ENCODE data around the gene CHCHD3.

Gene CHCHD3

DNA sequence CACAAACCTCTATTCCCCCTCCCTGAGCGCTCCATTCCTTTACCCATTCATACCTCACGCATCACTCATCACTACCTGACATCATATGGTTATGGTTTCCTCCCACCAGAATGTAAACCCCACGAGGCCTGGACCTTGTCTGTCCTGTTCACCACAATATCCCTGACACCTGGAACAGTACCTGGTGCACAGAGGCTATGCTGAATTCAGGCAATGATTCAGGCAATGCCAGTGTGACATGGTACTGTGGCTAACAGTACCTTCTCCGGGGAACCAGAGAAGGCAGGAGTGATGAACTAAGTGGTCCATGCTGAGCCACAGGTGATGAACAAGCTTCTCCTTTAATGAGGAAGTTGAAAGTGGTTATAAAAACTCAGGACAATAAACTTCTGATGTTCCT is 303.1 kb downstream of the CHCHD3 start:
- no peak for DNase-seq
- in situ Hi-C loops (cut with HindIII; ENCODE audit: low pct_ligation_motif_present, low pct_unique_long_range_greater_than_20kb, low sequenced_read_pairs): no loop called here

DNA sequence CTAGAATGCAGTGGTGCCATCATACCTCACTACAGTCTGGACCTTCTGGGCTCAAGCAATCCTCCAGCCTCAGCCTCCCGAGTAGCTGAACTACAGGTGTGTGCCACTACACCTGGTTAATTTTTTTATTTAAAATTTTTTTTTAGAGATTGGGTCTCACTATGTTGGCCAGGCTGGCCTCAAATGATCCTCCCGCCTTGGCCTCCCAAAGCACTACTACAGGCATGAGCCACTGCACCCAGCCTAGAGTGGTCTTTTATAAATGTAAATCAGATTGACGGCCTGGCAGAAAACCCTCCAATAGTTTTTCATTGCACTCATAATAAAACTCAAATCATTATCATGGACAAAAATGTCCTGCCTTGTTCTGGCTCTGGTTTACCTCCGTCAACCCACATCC is 303.9 kb downstream of the CHCHD3 start:
- no peak for DNase-seq
- in situ Hi-C loops (cut with HindIII; ENCODE audit: low pct_ligation_motif_present, low pct_unique_long_range_greater_than_20kb, low sequenced_read_pairs): no loop called here

DNA sequence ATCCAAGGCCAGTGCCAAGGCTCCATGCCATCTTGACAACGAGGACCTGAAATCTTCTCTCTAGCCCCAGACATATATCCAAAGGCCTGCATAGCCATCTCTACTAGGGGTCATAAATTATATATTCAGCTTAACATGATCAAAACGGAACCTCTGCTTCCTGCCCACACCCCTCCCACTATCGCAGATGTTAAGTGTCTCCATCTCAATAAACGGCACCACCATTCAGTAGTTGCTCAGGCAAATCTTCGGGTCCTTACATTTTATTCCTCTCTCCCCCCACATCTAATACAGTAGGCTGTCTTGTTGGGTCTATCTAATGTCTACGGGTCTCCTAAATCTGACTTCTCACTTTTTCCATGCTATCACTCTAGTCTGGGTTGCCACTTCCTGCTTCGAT is 304.5 kb downstream of the CHCHD3 start:
- in situ Hi-C loops (cut with HindIII; ENCODE audit: low pct_ligation_motif_present, low pct_unique_long_range_greater_than_20kb, low sequenced_read_pairs): no loop called here
- no peak for DNase-seq

DNA sequence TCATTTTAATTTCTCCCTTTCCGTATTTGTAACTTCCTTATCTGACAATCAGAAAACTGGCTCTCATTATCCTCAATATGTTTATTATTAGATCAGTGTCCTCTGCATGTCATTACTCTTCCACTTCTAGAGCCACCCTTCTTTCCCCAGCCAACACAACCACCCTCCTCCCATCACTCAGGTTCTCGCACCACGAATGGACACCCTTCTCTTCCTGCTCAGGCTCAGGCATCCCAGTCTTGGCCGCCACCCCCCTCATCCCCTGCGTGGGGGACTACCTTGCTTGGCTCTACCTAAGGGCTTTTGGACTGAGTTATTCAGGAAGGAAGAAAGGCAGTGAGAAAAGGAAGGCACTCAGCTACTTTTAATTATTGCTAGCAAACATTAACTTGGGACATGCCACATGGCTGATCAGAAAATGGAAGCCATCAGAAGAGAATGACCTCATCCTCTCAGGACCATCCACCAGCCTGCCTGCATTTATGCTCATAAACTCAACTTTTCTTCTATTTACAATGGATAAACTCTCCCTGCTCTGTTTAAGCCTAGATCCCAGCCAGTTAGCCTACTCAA is 305.8 kb downstream of the CHCHD3 start:
- in situ Hi-C loops (cut with HindIII; ENCODE audit: low pct_ligation_motif_present, low pct_unique_long_range_greater_than_20kb, low sequenced_read_pairs): no loop called here
- DNase-seq: no peak

DNA sequence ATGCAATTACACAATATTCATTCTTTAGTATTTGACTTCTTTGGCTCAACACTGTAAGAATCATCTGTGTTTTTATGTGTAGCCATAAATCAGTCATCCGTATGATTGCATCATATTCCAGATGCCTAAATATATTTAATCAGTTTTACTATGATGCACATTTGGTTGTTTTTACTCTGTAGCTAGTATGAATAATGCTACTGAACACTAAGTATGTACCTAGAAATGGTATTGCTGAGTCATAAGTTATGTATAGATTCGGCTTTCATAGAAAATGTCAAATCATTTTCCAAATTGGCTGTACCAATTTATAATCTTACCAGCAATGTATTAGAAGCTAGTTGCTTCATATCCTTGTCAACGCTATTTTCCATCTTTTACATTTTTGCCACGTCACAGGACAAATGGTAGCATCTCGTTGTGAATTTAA is 308.3 kb downstream of the CHCHD3 start:
- in situ Hi-C loops (cut with HindIII; ENCODE audit: low pct_ligation_motif_present, low pct_unique_long_range_greater_than_20kb, low sequenced_read_pairs): no loop called here
- no peak for DNase-seq

DNA sequence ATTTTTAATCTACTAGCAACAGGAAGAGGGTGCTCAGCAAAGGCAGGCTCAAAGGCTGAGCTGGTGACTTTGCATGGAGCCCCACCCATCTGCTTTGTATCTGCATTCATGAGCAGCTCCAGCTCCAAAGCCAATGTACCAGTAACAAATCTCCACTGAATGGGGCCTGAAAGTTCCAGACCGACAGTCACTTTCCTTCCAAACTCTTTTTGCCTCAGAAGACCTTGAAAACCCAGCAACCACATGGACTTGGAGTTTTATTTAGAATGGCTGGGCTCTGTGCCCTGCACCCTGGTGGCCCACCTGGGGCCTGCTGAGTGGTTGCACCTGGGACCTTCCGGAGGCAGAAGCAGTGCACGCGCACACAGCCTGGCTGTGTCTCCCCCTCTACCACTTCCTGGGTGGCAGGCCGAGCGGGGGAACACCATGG is 310.6 kb downstream of the CHCHD3 start:
- in situ Hi-C loops (cut with HindIII; ENCODE audit: low pct_ligation_motif_present, low pct_unique_long_range_greater_than_20kb, low sequenced_read_pairs): no loop called here
- no peak for DNase-seq

DNA sequence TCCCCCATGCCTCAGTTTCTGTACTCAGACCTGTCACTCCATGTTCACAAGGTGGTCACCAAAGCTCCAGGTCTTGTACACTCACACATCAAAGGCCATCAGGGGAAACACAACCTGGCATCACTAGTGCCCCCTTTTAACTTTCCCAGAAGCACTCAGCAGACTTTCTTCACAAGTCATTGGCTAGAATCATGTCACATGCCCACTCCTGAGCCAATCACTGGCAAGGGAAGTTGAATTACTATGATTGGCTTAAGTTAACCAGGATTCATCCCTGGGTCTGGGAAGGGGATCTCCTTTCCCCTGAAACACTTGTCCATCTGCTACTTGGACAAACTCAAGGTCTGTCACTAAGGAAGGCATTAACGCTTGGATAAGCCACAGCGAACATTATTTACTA is 311.8 kb downstream of the CHCHD3 start:
- DNase-seq: no peak
- in situ Hi-C loops (cut with HindIII; ENCODE audit: low pct_ligation_motif_present, low pct_unique_long_range_greater_than_20kb, low sequenced_read_pairs): no loop called here

DNA sequence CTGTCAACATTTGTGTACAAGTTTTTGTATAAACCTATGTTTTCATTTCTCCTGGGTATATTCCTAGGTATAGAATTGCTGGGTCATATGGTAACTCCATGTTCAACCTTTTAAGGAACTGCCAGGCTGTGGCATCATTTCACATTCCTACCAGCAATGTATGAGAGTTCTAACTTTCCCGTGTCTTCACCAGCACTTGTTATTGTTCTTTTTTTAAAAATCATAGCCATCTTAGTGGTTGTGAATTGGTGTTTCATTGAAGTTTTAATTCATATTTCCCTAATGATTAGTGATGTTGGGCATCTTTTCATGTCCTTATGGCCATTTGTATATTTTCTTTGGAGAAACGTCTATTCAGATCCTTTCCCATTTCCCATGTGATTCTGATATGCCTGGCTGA is 312.6 kb downstream of the CHCHD3 start:
- in situ Hi-C loops (cut with HindIII; ENCODE audit: low pct_ligation_motif_present, low pct_unique_long_range_greater_than_20kb, low sequenced_read_pairs): no loop called here
- DNase-seq: no peak

DNA sequence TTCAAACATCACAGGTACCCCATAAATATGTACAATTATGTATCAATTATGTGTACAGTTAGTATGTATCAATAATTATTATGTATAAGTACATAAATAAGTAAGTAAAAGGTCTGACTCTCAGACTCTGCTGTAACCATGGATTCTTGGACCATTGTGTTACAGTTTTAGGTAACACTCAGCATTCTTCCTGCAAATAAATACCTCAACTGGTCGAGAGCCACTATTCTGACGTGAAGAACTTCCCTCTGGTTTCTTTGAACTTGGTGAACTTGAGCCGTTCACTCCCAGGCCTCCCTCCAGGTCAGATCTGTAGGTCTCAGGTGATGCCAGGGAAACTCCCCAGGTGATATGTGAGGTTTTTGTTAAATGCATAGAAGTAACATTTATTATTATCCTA is 313.8 kb downstream of the CHCHD3 start:
- no peak for DNase-seq

DNA sequence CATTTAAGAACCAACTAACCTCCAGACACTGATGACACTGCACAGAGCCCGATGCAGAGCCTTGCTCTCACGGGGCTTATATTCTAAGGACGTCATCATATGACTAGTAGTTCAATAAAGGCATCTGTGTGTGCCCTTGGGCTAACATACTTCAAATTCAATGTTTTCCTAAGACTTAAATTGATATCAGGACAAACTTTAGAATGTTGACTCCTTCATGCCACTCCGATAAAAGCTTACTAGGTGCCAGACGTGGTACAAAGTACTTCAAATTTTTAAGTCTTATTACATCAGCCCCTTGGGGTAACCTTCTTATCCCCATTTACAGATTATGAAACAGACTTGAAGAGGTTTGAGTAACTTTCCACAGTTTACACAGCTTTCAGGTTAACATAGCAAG is 314.5 kb downstream of the CHCHD3 start:
- DNase-seq: no peak
- in situ Hi-C loops (cut with HindIII; ENCODE audit: low pct_ligation_motif_present, low pct_unique_long_range_greater_than_20kb, low sequenced_read_pairs): no loop called here

More for the DNA sequence above, 313.8 kb downstream of the CHCHD3 start:
- in situ Hi-C loops (cut with HindIII; ENCODE audit: low pct_ligation_motif_present, low pct_unique_long_range_greater_than_20kb, low sequenced_read_pairs): no loop called here

DNA sequence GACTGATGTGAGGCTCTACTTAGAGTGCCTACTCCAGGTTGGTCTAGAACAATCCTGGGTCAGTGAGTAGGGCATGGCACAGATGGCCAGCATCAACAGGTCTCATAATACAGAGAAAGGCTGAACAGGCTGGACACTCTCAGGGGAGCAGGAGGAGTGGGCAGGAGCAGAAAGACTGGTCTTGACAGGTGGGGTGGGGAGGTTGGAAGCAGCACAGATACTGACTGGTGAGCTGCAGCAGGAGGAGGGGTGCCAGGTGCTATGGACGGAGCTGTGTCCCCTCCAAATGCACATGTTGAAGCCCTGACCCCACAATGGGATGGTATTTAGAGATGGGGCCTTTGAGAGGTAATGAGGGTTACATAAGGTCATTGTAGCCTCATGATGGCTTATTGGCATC is 315.2 kb downstream of the CHCHD3 start:
- in situ Hi-C loops (cut with HindIII; ENCODE audit: low pct_ligation_motif_present, low pct_unique_long_range_greater_than_20kb, low sequenced_read_pairs): no loop called here
- DNase-seq: no peak

DNA sequence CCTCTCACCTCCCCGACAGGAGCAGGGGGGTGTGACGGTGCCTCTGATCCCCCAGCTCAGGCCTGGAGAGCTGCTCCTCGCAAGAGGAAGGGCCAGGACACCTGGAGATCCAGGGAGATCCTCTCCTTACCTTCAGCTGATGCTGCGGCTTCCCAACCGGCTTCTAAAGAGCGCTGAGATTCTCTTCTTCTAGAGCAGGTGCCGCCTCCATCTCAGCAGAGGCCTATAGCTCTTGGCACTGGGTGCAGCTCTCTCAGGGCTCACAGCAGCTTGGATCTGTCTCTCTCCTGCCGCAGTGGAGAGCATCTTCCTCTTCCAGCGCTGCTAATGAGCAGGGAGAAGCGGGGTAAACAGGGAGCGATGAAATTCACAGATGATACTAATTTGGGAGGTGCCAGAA is 316.0 kb downstream of the CHCHD3 start:
- no peak for DNase-seq
- in situ Hi-C loops (cut with HindIII; ENCODE audit: low pct_ligation_motif_present, low pct_unique_long_range_greater_than_20kb, low sequenced_read_pairs): no loop called here

DNA sequence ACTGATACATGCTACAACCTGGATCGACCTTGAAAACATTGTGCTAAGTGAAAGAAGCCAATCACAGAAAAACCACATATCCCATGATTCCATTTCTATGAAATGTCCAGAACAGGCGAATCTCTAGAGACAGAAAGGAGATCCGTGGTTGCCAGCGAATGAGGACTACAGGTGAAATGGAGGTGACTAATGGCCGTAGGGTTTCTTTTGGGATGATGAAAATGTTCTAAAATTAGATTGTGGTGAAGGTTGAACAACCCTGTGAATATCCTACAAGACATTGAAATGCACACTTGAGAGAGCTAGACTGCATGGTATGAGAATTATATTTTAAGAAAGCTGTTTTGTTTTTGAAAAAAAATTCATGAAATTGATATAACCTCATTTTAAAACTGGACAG is 317.1 kb downstream of the CHCHD3 start:
- DNase-seq: no peak
- in situ Hi-C loops (cut with HindIII; ENCODE audit: low pct_ligation_motif_present, low pct_unique_long_range_greater_than_20kb, low sequenced_read_pairs): no loop called here

DNA sequence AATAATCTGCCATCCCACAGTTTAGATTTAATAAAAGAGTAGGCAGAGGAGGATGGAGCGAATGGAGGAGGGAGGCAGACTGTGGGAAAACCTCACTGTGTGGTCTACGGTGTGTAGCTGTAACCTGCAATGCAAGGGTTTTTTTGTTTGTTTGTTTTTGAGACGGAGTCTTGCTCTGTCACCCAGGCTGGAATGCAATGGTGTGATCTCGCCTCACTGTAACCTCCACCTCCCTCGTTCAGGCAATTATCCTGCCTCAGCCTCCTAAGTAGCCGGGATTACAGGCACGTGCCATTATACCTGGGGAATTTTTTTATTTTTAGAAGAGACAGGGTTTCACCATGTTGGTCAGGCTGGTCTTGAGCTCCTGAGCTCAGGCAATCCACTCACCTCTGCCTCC is 321.0 kb downstream of the CHCHD3 start:
- no peak for DNase-seq
- in situ Hi-C loops (cut with HindIII; ENCODE audit: low pct_ligation_motif_present, low pct_unique_long_range_greater_than_20kb, low sequenced_read_pairs): no loop called here

DNA sequence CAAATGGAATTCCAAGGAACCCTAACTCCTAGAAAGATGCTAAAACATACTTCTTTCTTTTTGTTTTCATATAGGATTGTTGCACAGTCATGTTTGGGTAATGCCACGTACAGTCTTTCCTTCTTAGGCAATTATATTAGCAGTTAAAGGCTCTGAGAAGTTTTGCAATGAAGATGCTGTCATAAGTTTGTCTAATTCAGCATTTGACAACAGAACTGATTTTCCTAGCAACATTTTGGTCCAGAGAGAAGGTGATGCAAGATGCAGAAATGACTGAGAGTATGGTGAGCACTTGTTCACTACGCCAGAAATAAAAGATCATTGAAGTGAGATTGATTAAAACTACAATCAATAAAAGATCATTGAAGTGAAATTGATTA is 321.7 kb downstream of the CHCHD3 start:
- in situ Hi-C loops (cut with HindIII; ENCODE audit: low pct_ligation_motif_present, low pct_unique_long_range_greater_than_20kb, low sequenced_read_pairs): no loop called here
- no peak for DNase-seq

DNA sequence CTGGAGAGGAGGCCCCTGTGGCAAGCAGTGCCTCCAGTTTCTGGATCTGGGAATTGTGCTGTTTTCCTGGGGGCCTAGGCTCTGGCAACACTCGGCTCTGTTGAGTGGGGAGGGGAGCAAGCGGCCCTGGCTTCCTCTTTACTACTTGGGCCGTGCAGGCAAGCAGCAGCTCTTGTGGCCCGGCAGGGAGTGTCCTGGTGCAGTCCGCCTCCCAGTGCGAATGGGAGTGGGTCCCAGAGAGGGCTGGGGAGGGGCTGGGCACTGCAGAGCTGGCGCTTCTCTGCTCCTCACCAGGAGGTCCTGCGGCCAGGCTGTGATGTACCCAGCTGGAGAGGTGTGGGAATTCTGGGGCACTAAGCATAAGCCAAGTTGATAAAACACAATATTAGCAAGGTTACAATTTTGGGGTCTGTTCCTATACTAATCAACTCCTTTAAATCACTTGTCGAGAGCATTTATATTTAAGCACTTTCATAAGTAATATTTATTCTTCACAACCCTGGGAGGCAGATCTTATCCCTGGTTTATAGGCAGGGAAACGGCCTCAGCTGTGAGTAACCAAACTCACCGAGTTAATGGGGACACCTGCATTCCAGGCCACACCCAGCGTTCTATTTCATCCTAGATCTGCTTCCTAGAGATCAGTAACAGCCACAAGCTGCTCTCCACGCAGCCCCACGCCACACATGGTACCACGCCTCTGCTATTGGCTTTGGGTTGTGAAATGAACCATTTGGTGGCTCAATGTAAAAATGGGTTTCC is 322.2 kb downstream of the CHCHD3 start:
- in situ Hi-C loops (cut with HindIII; ENCODE audit: low pct_ligation_motif_present, low pct_unique_long_range_greater_than_20kb, low sequenced_read_pairs): no loop called here
- DNase-seq: no peak

DNA sequence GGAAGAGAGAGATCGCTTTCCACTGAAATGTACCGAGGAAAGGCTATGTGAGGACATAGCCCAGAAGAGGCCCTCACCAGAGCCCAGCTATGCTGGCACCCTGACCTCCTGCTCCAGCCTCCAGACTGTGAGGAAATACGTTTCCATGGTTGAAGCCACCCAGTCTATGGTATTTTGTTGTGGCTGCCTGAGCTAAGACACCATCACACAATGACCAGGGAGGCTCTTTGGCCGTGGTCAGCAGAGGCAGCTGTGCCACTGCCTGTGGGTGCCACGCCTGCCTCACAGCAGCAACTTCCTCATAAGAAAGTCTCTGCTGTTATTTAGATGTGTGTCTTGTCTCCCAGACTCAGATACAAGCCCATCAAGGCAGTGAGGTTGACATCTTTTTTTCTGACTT is 322.9 kb downstream of the CHCHD3 start:
- in situ Hi-C loops (cut with HindIII; ENCODE audit: low pct_ligation_motif_present, low pct_unique_long_range_greater_than_20kb, low sequenced_read_pairs): no loop called here
- no peak for DNase-seq

DNA sequence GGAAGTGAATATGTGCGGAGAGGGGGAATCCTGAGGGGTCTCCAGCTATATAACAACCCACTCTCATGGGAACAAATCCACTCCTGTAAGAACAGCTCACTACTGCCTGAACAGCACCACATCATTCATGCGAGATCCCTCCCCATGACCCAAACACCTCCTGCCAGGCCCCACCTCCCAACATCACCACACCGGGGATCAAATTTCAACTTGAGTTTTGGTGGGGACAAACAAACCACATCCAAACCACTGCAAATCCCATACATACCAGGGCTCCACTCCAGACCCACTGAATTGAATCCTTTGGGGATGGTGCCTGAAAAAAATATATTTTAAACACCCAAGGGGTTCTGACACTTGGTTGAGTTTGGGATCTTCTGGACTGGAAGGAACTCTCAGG is 324.1 kb downstream of the CHCHD3 start:
- in situ Hi-C loops (cut with HindIII; ENCODE audit: low pct_ligation_motif_present, low pct_unique_long_range_greater_than_20kb, low sequenced_read_pairs): no loop called here
- no peak for DNase-seq

DNA sequence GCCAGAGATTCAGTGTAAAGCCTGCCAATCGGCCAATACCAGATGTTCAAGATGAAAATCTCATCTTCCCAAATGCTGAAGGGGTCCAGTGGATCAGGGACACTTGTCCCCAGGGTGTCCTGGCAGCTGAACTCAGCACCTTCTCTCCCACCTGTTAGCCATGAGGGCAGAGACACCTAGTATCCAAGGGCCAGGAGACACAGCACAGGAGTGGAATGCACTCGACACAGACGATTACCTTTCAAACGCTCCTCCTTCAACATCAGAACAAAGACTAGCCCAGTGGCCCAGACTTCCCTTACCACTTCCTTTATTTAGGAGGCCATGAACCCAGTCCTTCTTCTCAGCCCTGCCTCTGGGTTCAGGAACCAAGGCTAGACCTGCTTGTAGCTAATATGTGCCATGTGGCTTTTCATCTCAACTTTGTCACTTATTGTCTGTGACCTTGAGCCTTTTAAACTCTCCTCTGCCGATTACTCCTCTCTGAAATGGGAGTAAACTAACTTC is 325.4 kb downstream of the CHCHD3 start:
- no peak for DNase-seq
- in situ Hi-C loops (cut with HindIII; ENCODE audit: low pct_ligation_motif_present, low pct_unique_long_range_greater_than_20kb, low sequenced_read_pairs): no loop called here
